Measurements from ENCODE around the gene TGFBR1.

The TGFBR1 gene

GRCh38 chr9:99078717-99079116 lies 26.2 kb upstream of the TGFBR1 start:
- ChIA-PET POLR2A (no interaction called here), CTCF (interaction anchor here (1.3 to 1.6 kb wide), 2 partner anchors 19 to 218 kb away, joined by 3 read pairs; no protein-coding TSS in a partner anchor)
- DNase-seq (ENCODE audit: low read depth, low spot score), result no peak
- TF ChIP-seq CTCF (IDR thresholded peaks at IDR 0.05; ENCODE audit: insufficient read depth, low read length, missing control alignments), result no peak
- H3K4me3 ChIP-seq (ENCODE audit: low read depth, low read length), result no peak overlapping the region

GRCh38 chr9:99079542-99079941 lies 25.4 kb upstream of the TGFBR1 start:
- TF ChIP-seq CTCF (IDR thresholded peaks at IDR 0.05; ENCODE audit: insufficient read depth, low read length, missing control alignments), result no peak
- ChIA-PET POLR2A (no interaction called here), CTCF (interaction anchor here (1.3 kb wide), 1 partner anchor 20 kb away, joined by 3 read pairs; no protein-coding TSS in a partner anchor)
- no peak for DNase-seq (ENCODE audit: low read depth, low spot score)
- no peak overlapping the region for H3K4me3 ChIP-seq (ENCODE audit: low read depth, low read length)

GRCh38 chr9:99083051-99083450 lies 21.9 kb upstream of the TGFBR1 start:
- no peak for DNase-seq (ENCODE audit: low read depth, low spot score)
- ChIA-PET CTCF (interaction anchor here (1.4 to 2.3 kb wide), 2 partner anchors 16 to 58 kb away, joined by 5 to 6 read pairs; no protein-coding TSS in a partner anchor), POLR2A (no interaction called here)
- TF ChIP-seq CTCF (IDR thresholded peaks at IDR 0.05; ENCODE audit: insufficient read depth, low read length, missing control alignments), result no peak
- H3K4me3 ChIP-seq (ENCODE audit: low read depth, low read length), result no peak overlapping the region

GRCh38 chr9:99085949-99086948 lies 18.7 kb upstream of the TGFBR1 start:
- no peak overlapping the region for H3K4me3 ChIP-seq (ENCODE audit: low read depth, low read length)
- POLR2A ChIA-PET, result no interaction called here
- CTCF ChIA-PET, result interaction anchor here (1.1 to 1.7 kb wide), 3 partner anchors 8 to 85 kb away, joined by 3 to 5 read pairs (median 4); no protein-coding TSS in a partner anchor
- TF ChIP-seq CTCF (IDR thresholded peaks at IDR 0.05; ENCODE audit: insufficient read depth, low read length, missing control alignments), result no peak
- no peak for DNase-seq (ENCODE audit: low read depth, low spot score)

- no peak for DNase-seq (ENCODE audit: low read depth, low spot score)
- TF ChIP-seq CTCF (IDR thresholded peaks at IDR 0.05; ENCODE audit: insufficient read depth, low read length, missing control alignments), result no peak
- ChIA-PET CTCF (interaction anchor here (0.9 kb wide), 1 partner anchor 16 kb away, joined by 3 read pairs; no protein-coding TSS in a partner anchor), POLR2A (no interaction called here)
- H3K4me3 ChIP-seq (ENCODE audit: low read depth, low read length), result no peak overlapping the region
Observed at GRCh38 chr9:99087462-99087861, 17.5 kb upstream of the TGFBR1 start.
